Suprapubic skin (tissue), 4 donors: ENCODE measurements around the gene BAHCC1. TPM values are rescaled to one million over a fixed set of nuclear protein-coding genes. Genes with fewer than 3 reads are reported as not detected.
A peak's percentile ranks its signal among the peaks of the same experiment; 100 is the strongest.

Source experiments
- DNase-seq, 2 donors: peaks; one replicate each; pipeline ENCODE4 v3.0.0-alpha.2; 2019; ENCODE audit warnings: low spot score in 2 of 2
- H3K27ac ChIP-seq: fragments of 200-600 bp; sonication (generic); one replicate; pipeline ENCODE4 v1.5.1; 2019
- H3K27me3 ChIP-seq: fragments of 200-600 bp; sonication (generic); one replicate; pipeline ENCODE4 v1.5.1; 2019
- H3K36me3 ChIP-seq: fragments of 200-600 bp; sonication (generic); one replicate; pipeline ENCODE4 v1.5.1; 2019
- H3K4me1 ChIP-seq: fragments of 200-600 bp; sonication (generic); one replicate; pipeline ENCODE4 v1.5.1; 2019
- H3K4me3 ChIP-seq: fragments of 200-600 bp; sonication (generic); one replicate; pipeline ENCODE4 v1.5.1; 2019; ENCODE audit warnings: mild to moderate bottlenecking
- H3K9me3 ChIP-seq: fragments of 200-600 bp; sonication (generic); one replicate; pipeline ENCODE4 v1.5.1; 2019
- EP300 ChIP-seq: sonication (generic); formaldehyde crosslinking; IDR thresholded peaks from one replicate; pipeline ENCODE4 v1.6.1; 2017; ENCODE audit warnings: antibody characterized with exemption
- POLR2A ChIP-seq, 2 donors: fragments of 450-650 bp; IDR thresholded peaks; one replicate each; pipeline ENCODE4 v1.6.1; 2017; ENCODE audit warnings: antibody characterized with exemption in 2 of 2, mild to moderate bottlenecking in 2 of 2, moderate library complexity in 2 of 2
- POLR2AphosphoS5 ChIP-seq, 3 donors: sonication (generic); formaldehyde crosslinking; IDR thresholded peaks; one replicate each; pipeline ENCODE4 v1.6.1; 2017; ENCODE audit warnings: antibody characterized with exemption in 3 of 3
- WGBS: methylation state at CpG from one replicate; pipeline ENCODE4 v1.1.5; 2018; 5-methylcytosine and 5-hydroxymethylcytosine counted together
- total RNA-seq, 4 donors: library from RNA; depleted of rRNA; stranded (reverse); fragments of >200 nt; gene quantifications; one replicate each; pipeline ENCODE4 v1.1.0, GENCODE V29; 2016
- TF ChIP-seq, protein P1 (sequence below), 2 donors: fragments of 200-600 bp in 1 of 2; fragments of 450-650 bp in 1 of 2; sonication (generic) in 1 of 2; IDR thresholded peaks; one replicate each; pipeline ENCODE4 v1.5.1; 2016 to 2019; ENCODE audit warnings: antibody characterized with exemption in 2 of 2, mild to moderate bottlenecking in 1 of 2, moderate library complexity in 1 of 2

The BAHCC1 gene
- total RNA-seq = 10 to 100 TPM in 2 of 4 donors, 1 to 10 TPM in 2; 4.5 to 19.3 (median 12.2) TPM

DNA sequence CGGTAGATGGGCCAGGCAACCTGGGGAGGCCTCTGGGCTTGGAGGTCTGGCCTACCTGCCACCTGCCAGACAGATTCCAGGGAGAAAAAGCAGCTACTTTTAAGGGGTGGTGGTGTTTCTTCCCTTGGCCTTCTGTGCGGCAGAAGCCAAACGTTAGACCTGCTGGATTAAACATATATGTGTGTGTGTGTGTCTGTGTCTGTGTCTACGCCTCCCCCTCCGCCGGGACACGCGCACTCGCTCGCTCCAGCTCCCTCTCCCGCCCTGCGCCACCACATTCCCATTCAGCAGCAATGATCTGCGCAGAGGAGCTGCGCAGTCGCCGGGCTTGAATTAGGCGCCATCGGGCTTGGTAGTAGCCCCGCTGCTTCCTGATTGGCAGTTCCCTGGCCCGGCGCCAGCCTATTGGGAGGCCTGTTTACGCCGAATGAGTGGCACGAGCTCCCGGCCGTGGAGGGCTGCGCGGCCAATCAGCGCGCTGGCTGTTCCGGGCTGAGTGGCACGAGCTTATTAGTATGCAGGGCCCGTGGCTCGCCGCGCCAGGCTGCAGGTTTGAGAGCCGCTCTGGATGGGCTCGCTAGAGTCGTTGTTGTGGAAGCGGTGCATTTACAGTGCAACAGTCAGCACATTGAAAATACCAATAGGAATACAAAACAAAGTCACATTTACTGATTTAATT lies at the start of gene BAHCC1:
Gene BAHCC1 (plus strand): TSS at position 537 of the 679 bp plus-strand sequence. CDS start 4,283 bp downstream, outside the sequence.
- H3K27me3 ChIP-seq = no peaks in the 10 kb centered on the region
- peaks cover 55% of the 10 kb centered on the region for H3K4me1 ChIP-seq
- 1% methylated on average over 23 of the region's 40 CpGs for WGBS
- H3K4me3 ChIP-seq = peak within 1 kb of the TSS; percentile 86
- H3K27ac ChIP-seq = peak within 1 kb of the TSS; percentile 98
- H3K36me3 ChIP-seq = no peaks in the 10 kb centered on the region
- TF ChIP-seq POLR2AphosphoS5 (IDR thresholded peaks at IDR 0.05) = peak; percentile 78 to 98 (median 94)
- TF ChIP-seq EP300 = no peak
- TF ChIP-seq POLR2A (IDR thresholded peaks at IDR 0.05) = peak in 1 of 2 donors; percentile 88
- TF ChIP-seq, protein P1, sequence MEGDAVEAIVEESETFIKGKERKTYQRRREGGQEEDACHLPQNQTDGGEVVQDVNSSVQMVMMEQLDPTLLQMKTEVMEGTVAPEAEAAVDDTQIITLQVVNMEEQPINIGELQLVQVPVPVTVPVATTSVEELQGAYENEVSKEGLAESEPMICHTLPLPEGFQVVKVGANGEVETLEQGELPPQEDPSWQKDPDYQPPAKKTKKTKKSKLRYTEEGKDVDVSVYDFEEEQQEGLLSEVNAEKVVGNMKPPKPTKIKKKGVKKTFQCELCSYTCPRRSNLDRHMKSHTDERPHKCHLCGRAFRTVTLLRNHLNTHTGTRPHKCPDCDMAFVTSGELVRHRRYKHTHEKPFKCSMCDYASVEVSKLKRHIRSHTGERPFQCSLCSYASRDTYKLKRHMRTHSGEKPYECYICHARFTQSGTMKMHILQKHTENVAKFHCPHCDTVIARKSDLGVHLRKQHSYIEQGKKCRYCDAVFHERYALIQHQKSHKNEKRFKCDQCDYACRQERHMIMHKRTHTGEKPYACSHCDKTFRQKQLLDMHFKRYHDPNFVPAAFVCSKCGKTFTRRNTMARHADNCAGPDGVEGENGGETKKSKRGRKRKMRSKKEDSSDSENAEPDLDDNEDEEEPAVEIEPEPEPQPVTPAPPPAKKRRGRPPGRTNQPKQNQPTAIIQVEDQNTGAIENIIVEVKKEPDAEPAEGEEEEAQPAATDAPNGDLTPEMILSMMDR (IDR thresholded peaks at IDR 0.05) = no peak
- peak; percentile 100 for DNase-seq
- no peaks in the 10 kb centered on the region for H3K9me3 ChIP-seq

DNA sequence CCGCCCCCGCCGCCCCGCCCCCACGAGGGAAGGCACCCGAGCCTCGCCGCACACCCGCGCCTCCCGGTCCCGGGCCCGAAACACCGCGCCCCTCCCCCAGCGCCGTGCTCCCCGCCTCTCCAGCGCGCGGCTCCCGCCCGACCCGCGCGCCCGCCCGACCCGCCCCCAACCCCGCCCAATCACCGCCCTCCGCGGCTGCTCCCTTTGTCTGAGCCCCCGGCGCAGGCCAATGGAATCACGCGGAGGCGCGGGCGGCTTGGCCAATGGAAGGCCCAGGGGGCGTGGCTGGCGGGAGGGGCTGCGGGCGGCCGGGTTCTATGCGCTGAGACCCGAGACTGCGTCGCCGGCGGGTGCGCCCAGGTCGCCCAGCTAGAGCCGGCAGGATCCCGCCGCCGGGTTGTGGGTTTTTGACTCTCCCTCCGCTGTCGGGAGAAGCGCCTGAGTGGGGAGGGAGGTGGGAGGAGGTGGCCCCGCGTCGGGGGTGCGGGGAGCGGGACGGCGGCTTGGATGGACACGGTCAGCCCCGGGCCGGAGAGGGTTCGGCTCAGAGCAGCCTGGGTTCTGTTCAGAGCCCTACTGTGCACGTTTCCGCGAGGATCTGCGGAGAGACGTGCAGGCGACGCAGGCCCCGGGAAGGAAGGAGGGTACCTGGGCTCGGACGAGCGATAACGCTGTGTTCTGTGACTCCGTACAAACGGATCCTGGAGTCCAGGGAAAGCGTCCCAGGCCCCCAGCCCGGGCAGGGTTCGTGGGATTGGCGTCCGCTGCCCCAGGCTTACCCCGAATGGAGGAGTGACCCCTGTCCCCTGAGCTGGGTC lies 49.0 kb upstream of the BAHCC1 start:
- Histone ChIP-seq H3K27me3 (no peaks in the 10 kb centered on the region), H3K4me3 (peak overlapping the region; percentile 86), H3K36me3 (no peaks in the 10 kb centered on the region), H3K4me1 (peaks cover 38% of the 10 kb centered on the region), H3K9me3 (no peaks in the 10 kb centered on the region), H3K27ac (peak overlapping the region; percentile 97)
- peak; percentile 99 to 100 for DNase-seq
- WGBS = 8% methylated on average over 8 of the region's 91 CpGs
- TF ChIP-seq POLR2AphosphoS5 (IDR thresholded peaks at IDR 0.05) (peak in 2 of 3 donors; percentile 35 to 82), EP300 (no peak), POLR2A (IDR thresholded peaks at IDR 0.05) (peak in 1 of 2 donors; percentile 50)
- TF ChIP-seq, protein P1 (IDR thresholded peaks at IDR 0.05) = no peak

DNA sequence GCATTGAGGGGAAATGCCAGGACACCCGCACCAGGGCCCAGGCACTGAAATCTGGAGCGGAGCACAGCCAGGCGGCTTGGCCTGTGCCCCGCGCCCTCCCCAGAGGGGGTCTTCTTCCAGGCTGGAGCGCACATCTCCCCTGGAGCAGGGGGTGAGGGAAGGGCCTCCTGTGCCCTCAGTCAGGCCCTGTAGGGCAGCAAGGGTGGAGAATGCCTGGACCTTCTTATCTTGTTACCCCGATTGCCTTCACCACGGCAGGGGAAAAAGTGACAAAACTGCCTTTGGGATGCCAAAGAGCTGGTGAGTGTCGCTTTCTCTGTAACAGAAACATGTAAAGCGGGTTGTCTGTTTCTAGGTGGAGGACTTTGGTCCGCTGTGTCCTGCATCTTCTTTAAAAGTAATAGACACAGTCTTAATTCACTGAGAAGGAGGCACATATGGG lies 48.3 kb upstream of the BAHCC1 start:
- Histone ChIP-seq H3K9me3 (no peaks in the 10 kb centered on the region), H3K36me3 (no peaks in the 10 kb centered on the region), H3K27me3 (no peaks in the 10 kb centered on the region), H3K4me1 (peaks cover 32% of the 10 kb centered on the region), H3K27ac (no peak overlapping the region), H3K4me3 (peak overlapping the region; percentile 86)
- TF ChIP-seq EP300 (no peak), POLR2A (IDR thresholded peaks at IDR 0.05) (no peak)
- TF ChIP-seq, protein P1 (IDR thresholded peaks at IDR 0.05) = no peak
- no peak for DNase-seq
- 86% methylated on average over 7 of the region's 11 CpGs for WGBS

DNA sequence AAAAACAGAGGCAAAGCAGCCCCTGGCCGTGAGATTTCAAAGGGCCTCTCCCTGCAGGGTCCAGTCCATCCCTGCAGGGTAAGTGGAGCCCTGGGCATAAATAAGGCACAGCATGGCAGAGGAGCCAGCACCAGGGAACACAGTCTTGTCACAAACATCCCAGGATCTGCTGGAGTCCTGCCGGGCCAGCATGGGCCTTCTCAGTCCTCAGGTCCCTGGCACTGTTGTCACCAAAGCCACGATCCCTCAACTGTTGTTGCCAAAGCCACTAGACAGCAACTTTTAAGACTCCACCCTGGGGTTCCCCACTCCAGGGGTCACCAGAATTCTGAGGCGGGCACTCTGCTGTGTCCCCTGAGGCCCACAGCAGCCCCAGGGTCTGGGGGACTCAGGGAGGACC lies 47.8 kb upstream of the BAHCC1 start:
- Histone ChIP-seq H3K4me1 (peaks cover 27% of the 10 kb centered on the region), H3K27me3 (no peaks in the 10 kb centered on the region), H3K27ac (no peak overlapping the region), H3K4me3 (no peak overlapping the region), H3K36me3 (no peaks in the 10 kb centered on the region), H3K9me3 (no peaks in the 10 kb centered on the region)
- no peak for DNase-seq
- WGBS = 100% methylated on average over 1 of the region's 4 CpGs
- TF ChIP-seq POLR2AphosphoS5 (IDR thresholded peaks at IDR 0.05) = no peak
- TF ChIP-seq POLR2A (IDR thresholded peaks at IDR 0.05) = no peak
- TF ChIP-seq, protein P1 (IDR thresholded peaks at IDR 0.05) = no peak
- TF ChIP-seq EP300 = no peak
